BLaER1 treated with 17β-estradiol and CSF1 and Interleukin-3, amounts not matched to agents 10 nM and 100 nM (cell line): ENCODE results near the gene FAM53A.
A peak's percentile ranks its signal among the peaks of the same experiment; 100 is the strongest.

Experiments
- H3K27ac ChIP-seq, 11 experiments: shearing (Covaris generic); formaldehyde crosslinking; 2 replicates each; pipeline ENCODE4 v1.8.1; 2022
- H3K27me3 ChIP-seq, 11 experiments: shearing (Covaris generic); formaldehyde crosslinking; 2 replicates each; pipeline ENCODE4 v1.8.1; 2022
- H3K36me3 ChIP-seq, 11 experiments: shearing (Covaris generic); formaldehyde crosslinking; 2 replicates each; pipeline ENCODE4 v1.8.1; 2022
- H3K4me1 ChIP-seq, 10 experiments: shearing (Covaris generic); formaldehyde crosslinking; 2 replicates each; pipeline ENCODE4 v1.8.1; 2022
- H3K4me2 ChIP-seq, 11 experiments: shearing (Covaris generic); formaldehyde crosslinking; 2 replicates each; pipeline ENCODE4 v1.8.1; 2022
- H3K4me3 ChIP-seq, 10 experiments: shearing (Covaris generic); formaldehyde crosslinking; 2 replicates each; pipeline ENCODE4 v1.8.1; 2022
- H3K9ac ChIP-seq, 11 experiments: shearing (Covaris generic); formaldehyde crosslinking; 2 replicates each; pipeline ENCODE4 v1.8.1; 2022
- H3K9me3 ChIP-seq, 11 experiments: shearing (Covaris generic); formaldehyde crosslinking; replicated peaks in 1 of 11; 2 replicates each; pipeline ENCODE4 v1.8.1; 2022
- H4K20me1 ChIP-seq, 11 experiments: shearing (Covaris generic); formaldehyde crosslinking; 2 replicates each; pipeline ENCODE4 v1.8.1; 2022
- Cebpa-rat ChIP-seq, 11 experiments: shearing (Covaris generic); IDR thresholded peaks; 2 replicates each; pipeline ENCODE4 v1.8.1; 2022

The FAM53A gene

DNA sequence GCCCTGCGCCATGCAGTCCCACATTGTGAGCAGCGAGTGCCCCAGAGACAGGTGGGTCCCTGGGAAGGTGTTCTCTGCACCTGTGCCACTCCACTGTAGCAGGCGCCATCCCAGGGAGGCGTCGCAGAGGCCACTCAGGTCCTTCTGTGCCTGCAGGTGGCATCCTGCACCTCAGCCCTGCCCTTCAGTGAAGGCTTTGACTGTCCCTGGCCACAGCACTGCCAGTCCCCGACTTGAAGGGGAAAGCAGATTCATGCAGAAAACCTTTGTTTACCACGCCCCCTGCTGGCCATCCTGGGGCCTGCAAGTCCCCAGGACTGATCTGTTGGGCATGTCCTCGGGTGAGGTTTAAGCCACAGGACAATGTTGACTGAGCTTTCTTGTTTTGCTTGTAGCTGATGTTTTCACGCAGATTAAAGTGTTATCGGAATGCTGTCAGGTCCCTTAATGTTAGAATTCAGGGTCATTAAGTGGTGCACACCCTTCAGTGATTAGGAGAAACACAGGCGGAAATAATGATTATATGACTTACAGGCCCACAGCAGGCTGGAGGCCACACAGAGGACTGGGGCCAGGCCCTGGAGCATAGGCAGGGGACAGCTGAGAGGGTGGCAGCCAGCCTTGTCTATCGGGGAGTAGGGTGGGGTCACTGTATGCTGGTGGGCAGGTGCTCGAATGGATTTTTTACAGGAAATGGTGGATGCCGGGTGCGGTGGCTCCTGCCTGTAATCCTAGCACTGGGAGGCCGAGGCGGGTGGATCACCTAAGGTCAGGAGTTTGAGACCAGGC is 42.2 kb upstream of the FAM53A start:
- Histone ChIP-seq H3K4me2 (peak overlapping the region; percentile 58 to 100 (median 90)), H4K20me1 (peaks cover 0 to 94% (median 83%) of the 10 kb centered on the region in 11 experiments; a peak in 18 of 22 replicates), H3K9me3 (no peaks in the 10 kb centered on the region), H3K27ac (peak overlapping the region; percentile 10 to 92 (median 65); a peak in 19 of 22 replicates), H3K36me3 (peaks cover 6 to 82% (median 77%) of the 10 kb centered on the region in 11 experiments), H3K4me3 (peak overlapping the region in 3 of 10 experiments; percentile 36 to 61 (median 46); a peak in 5 of 20 replicates), H3K9ac (peak overlapping the region in 10 of 11 experiments; percentile 25 to 67 (median 60); a peak in 18 of 22 replicates), H3K4me1 (peaks cover 64 to 97% (median 78%) of the 10 kb centered on the region in 10 experiments), H3K27me3 (no peaks in the 10 kb centered on the region)
- no peak for TF ChIP-seq Cebpa-rat (IDR thresholded peaks at IDR 0.05)

DNA sequence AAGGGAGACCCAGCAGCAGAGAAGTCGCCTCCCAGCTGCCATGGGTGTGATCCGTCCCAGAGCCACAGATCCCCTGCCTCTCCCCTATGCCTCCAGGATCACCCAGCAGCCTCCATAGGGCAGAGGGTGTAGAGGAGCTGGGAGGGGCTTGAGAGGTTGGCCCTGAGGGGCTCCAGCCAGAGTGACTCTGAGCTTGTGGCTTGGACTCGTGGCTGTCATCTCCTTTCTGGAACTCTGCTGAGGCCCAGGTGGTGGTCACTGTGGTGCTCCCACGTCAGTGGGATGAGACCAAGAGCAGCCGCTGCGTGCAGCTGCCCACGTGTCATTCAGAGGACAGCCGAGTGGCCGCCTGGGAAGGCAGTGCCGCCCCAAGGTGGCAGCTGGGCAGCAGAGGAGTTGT is 41.4 kb upstream of the FAM53A start:
- Histone ChIP-seq H3K4me3 (no peak overlapping the region), H3K36me3 (peaks cover 0 to 73% (median 69%) of the 10 kb centered on the region in 11 experiments; a peak in 19 of 22 replicates), H3K27ac (peak overlapping the region in 10 of 11 experiments; percentile 3 to 92 (median 44); a peak in 13 of 22 replicates), H4K20me1 (peaks cover 0 to 86% (median 75%) of the 10 kb centered on the region in 11 experiments; a peak in 18 of 22 replicates), H3K9ac (peak overlapping the region in 9 of 11 experiments; percentile 15 to 64 (median 45); a peak in 16 of 22 replicates), H3K4me2 (peak overlapping the region in 6 of 11 experiments; percentile 59 to 100 (median 96); a peak in 11 of 22 replicates), H3K4me1 (peaks cover 64 to 89% (median 78%) of the 10 kb centered on the region in 10 experiments), H3K9me3 (no peaks in the 10 kb centered on the region), H3K27me3 (no peaks in the 10 kb centered on the region)
- TF ChIP-seq Cebpa-rat (IDR thresholded peaks at IDR 0.05) = no peak

DNA sequence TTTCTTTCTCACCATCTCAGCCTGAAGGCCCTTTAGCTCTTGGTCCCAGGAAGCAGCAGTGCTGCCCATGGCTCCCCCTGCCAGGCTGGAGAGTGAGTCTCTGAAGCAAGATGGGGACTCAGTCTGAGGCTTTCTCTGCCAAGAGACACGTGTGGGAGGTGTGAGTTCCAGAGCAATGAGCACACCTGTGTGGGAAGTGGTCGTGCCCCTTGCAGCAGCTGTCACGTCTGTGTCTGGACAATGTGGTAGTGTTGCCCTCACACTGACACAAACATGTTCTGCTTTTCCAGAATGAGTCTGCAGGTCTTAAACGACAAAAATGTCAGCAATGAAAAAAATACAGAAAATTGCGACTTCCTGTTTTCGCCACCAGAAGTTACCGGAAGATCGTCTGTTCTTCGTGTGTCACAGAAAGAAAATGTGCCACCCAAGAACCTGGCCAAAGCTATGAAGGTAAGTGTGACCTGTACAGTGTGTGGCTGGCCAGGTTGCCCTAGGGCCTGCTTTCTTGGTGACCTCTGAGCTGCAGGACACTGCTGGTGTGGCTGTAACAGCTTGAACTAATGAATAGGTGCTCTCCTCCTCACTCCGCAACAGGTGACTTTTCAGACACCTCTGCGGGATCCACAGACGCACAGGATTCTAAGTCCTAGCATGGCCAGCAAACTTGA is 39.2 kb upstream of the FAM53A start:
- TF ChIP-seq Cebpa-rat (IDR thresholded peaks at IDR 0.05) = no peak
- Histone ChIP-seq H3K27ac (peak overlapping the region; percentile 81 to 100 (median 91)), H3K4me2 (peak overlapping the region; percentile 93 to 100 (median 98)), H3K4me1 (peaks cover 70 to 87% (median 83%) of the 10 kb centered on the region in 10 experiments), H3K4me3 (peak overlapping the region; percentile 28 to 90 (median 85)), H3K27me3 (no peaks in the 10 kb centered on the region), H3K9me3 (no peaks in the 10 kb centered on the region), H3K36me3 (peaks cover 0 to 54% (median 48%) of the 10 kb centered on the region in 11 experiments; a peak in 20 of 22 replicates), H3K9ac (peak overlapping the region; percentile 78 to 100 (median 99)), H4K20me1 (peaks cover 5 to 83% (median 69%) of the 10 kb centered on the region in 11 experiments; a peak in 20 of 22 replicates)

GRCh38 chr4:1722551-1723118 is 38.5 kb upstream of the FAM53A start:
- Histone ChIP-seq H4K20me1 (peaks cover 12 to 83% (median 70%) of the 10 kb centered on the region in 11 experiments; a peak in 21 of 22 replicates), H3K27ac (peak overlapping the region; percentile 81 to 100 (median 91)), H3K4me2 (peak overlapping the region; percentile 93 to 100 (median 98)), H3K4me3 (peak overlapping the region; percentile 66 to 90 (median 85)), H3K36me3 (peaks cover 5 to 54% (median 44%) of the 10 kb centered on the region in 11 experiments; a peak in 21 of 22 replicates), H3K9ac (peak overlapping the region; percentile 78 to 100 (median 99)), H3K4me1 (peaks cover 74 to 87% (median 83%) of the 10 kb centered on the region in 10 experiments), H3K27me3 (no peaks in the 10 kb centered on the region), H3K9me3 (no peaks in the 10 kb centered on the region)
- TF ChIP-seq Cebpa-rat (IDR thresholded peaks at IDR 0.05) = no peak

DNA sequence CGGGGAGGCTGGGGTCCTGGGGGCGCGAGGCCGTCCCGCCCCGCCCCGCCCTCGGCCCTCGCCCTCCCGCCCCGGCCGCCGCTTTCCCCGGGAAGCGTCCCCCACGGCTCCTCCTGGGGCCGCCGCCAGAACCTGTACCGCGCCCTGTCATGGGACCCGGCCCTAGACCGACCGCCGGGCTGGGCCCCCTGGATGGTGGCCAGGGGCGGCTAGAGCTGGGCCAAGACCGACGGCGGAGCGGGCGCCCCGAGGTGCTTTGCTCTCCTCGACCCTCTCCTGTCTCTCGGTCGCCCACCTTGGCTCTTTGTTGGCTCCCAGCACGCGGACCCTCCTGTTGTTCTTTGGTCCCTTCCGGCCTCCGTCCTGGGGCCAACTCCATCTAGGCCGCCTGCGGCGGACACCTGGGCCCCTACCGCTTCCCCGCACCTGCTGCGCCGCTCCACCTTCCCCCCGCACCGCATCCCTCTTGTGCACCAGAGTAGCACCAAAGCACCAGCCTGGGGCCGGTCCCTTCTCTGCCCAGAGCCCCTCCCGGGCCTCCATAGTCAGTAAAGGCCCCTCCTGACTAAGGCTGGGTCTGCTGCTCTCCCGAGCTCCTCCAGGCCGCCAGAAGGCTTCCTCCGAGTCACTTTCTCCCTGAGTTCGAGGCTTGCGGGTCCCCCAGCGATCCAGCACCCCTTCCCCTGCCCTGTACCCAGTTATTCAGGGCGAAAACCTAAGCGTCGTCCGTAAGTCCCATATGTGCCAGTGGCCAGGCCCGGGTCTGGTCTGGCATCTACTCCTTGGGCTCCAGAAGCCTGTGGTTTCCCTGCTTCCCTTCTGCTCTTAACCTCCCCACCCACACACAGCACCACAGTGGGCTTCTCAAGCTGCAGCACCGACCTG is 37.8 kb upstream of the FAM53A start:
- Histone ChIP-seq H3K27ac (peak overlapping the region; percentile 81 to 100 (median 91)), H3K9ac (peak overlapping the region; percentile 78 to 100 (median 99)), H3K4me2 (peak overlapping the region; percentile 93 to 100 (median 98)), H4K20me1 (peaks cover 19 to 83% (median 70%) of the 10 kb centered on the region in 11 experiments), H3K4me3 (peak overlapping the region; percentile 66 to 90 (median 85)), H3K4me1 (peaks cover 74 to 87% (median 83%) of the 10 kb centered on the region in 10 experiments), H3K9me3 (no peaks in the 10 kb centered on the region), H3K27me3 (no peaks in the 10 kb centered on the region), H3K36me3 (peaks cover 12 to 54% (median 46%) of the 10 kb centered on the region in 11 experiments; a peak in 21 of 22 replicates)
- TF ChIP-seq Cebpa-rat (IDR thresholded peaks at IDR 0.05) = no peak

- Histone ChIP-seq H3K4me1 (peaks cover 75 to 87% (median 83%) of the 10 kb centered on the region in 10 experiments), H3K27ac (peak within 1 kb of the TSS; percentile 87 to 100 (median 100)), H4K20me1 (peaks cover 27 to 85% (median 71%) of the 10 kb centered on the region in 11 experiments), H3K4me3 (peak within 1 kb of the TSS; percentile 66 to 90 (median 85)), H3K9ac (peak within 1 kb of the TSS; percentile 86 to 100 (median 99)), H3K27me3 (no peaks in the 10 kb centered on the region), H3K36me3 (peaks cover 15 to 55% (median 45%) of the 10 kb centered on the region in 11 experiments; a peak in 21 of 22 replicates), H3K9me3 (no peaks in the 10 kb centered on the region), H3K4me2 (peak within 1 kb of the TSS; percentile 98 to 100 (median 100))
- TF ChIP-seq Cebpa-rat (IDR thresholded peaks at IDR 0.05) = no peak
Observed at GRCh38 chr4:1721003-1721665, 37.0 kb upstream of the FAM53A start, which contains the start of the genes TACC3 and TMEM129. Gene TACC3, plus strand, starts transcription at chr4:1721521. Its CDS starts 1,901 bp downstream, at chr4:1723422. Gene TMEM129, minus strand, starts transcription at chr4:1721323. Its CDS starts 486 bp downstream, at chr4:1720837.
